Caco-2 (cell line): ENCODE measurements around the gene KCTD21. TPM values are rescaled to one million over a fixed set of nuclear protein-coding genes. Genes with fewer than 3 reads are reported as not detected.

ENCODE experiments used
- BruUV-seq: library from RNA; stranded (reverse); fragments of 400-500 nt; replicated peaks from 2 replicates; lab custom pipeline; 2021; lab: Mats Ljungman, UMichigan
- CTCF ChIA-PET: fragments of 300-600 bp; sonication (Branson Sonifier 250); formaldehyde crosslinking; loops from one replicate; lab custom pipeline; 2022; ENCODE audit warnings: antibody characterized with exemption; lab: Charles Lee
- POLR2A ChIA-PET: fragments of 300-600 bp; sonication (Branson Sonifier 250); formaldehyde crosslinking; loops from one replicate; lab custom pipeline; 2022; ENCODE audit warnings: antibody characterized with exemption; lab: Charles Lee
- DNase-seq, 2 experiments: peaks; one replicate each; pipeline versions ENCODE4 v3.0.0 to v3.0.0-alpha.2; 2020 to 2022
- H3K27me3 ChIP-seq: replicated peaks from 2 replicates; pipeline ENCODE4 v1.6.0; 2011; ENCODE audit warnings: low read length; ENCODE audit not compliant: control insufficient read depth, insufficient read depth
- H3K36me3 ChIP-seq: 2 replicates; pipeline ENCODE4 v1.5.1; 2011; ENCODE audit warnings: low read length; ENCODE audit not compliant: control insufficient read depth, insufficient read depth
- H3K4me1 ChIP-seq: fragments of 250-450 bp; sonication (Bioruptor Pico); 2 replicates; pipeline ENCODE4 v1.5.1; 2020; ENCODE audit warnings: mild to moderate bottlenecking
- H3K4me3 ChIP-seq: 2 replicates; pipeline ENCODE4 v1.5.1; 2011; ENCODE audit warnings: low read depth, mild to moderate bottlenecking, control low read depth, low read length
- H3K9me3 ChIP-seq: fragments of 250-450 bp; sonication (Bioruptor Pico); 2 replicates; pipeline ENCODE4 v1.5.1; 2020; ENCODE audit warnings: mild to moderate bottlenecking, moderate library complexity
- H3K27ac Mint-ChIP-seq: one replicate; pipeline ENCODE4 v1.8.0; 2022; ENCODE audit warnings: mixed read lengths; ENCODE audit not compliant: unreplicated experiment
- H3K27me3 Mint-ChIP-seq: one replicate; pipeline ENCODE4 v1.8.0; 2022; ENCODE audit warnings: mixed read lengths; ENCODE audit not compliant: insufficient read depth, unreplicated experiment
- H3K36me3 Mint-ChIP-seq: one replicate; pipeline ENCODE4 v1.8.0; 2022; ENCODE audit warnings: mild to moderate bottlenecking, mixed read lengths; ENCODE audit not compliant: insufficient read depth, unreplicated experiment
- H3K4me1 Mint-ChIP-seq: one replicate; pipeline ENCODE4 v1.8.0; 2022; ENCODE audit warnings: low read depth, mixed read lengths; ENCODE audit not compliant: unreplicated experiment
- H3K4me3 Mint-ChIP-seq: one replicate; pipeline ENCODE4 v1.8.0; 2022; ENCODE audit warnings: mild to moderate bottlenecking, moderate library complexity, mixed read lengths; ENCODE audit not compliant: unreplicated experiment
- H3K9me3 Mint-ChIP-seq: one replicate; pipeline ENCODE4 v1.8.0; 2022; ENCODE audit warnings: mixed read lengths; ENCODE audit not compliant: unreplicated experiment
- intact Hi-C: fragments of 100-400 bp; cut with micrococcal nuclease; formaldehyde crosslinking; loops from one replicate; pipeline ENCODE4 v1.10.0; 2022; ENCODE audit not compliant: unreplicated experiment
- total RNA-seq: library from RNA; stranded (reverse); gene quantifications from 2 replicates; pipeline ENCODE4 v1.2.3, GENCODE V29; 2022
- TF ChIP-seq, protein P1 (sequence below), 2 experiments: fragments of 200-600 bp in 1 of 2; IDR thresholded peaks; 1 replicate in 1 of 2; 2 replicates in 1 of 2; pipeline versions ENCODE4 v1.5.1 to v1.8.0; 2011 to 2022; ENCODE audit warnings: antibody characterized with exemption in 1 of 2, control low read depth in 1 of 2, inconsistent platforms in 1 of 2, low read depth in 1 of 2, low read length in 1 of 2, mild to moderate bottlenecking in 1 of 2, moderate library complexity in 1 of 2; ENCODE audit not compliant: insufficient read depth in 1 of 2, severe bottlenecking in 1 of 2, unreplicated experiment in 1 of 2

KCTD21 gene
- total RNA-seq, 1 experiment from 2014 or later = 6.4 TPM

- Histone ChIP-seq H3K4me1 (peaks cover 19% of the 10 kb centered on the region), H3K36me3 (no peaks in the 10 kb centered on the region), H3K27me3 (no peaks in the 10 kb centered on the region), H3K4me3 (no peak overlapping the region), H3K9me3 (no peaks in the 10 kb centered on the region)
- BruUV-seq = no TSS peak
- CTCF ChIA-PET = interaction anchor here (2.1 kb wide), 1 partner anchor 12 kb away, joined by 6 read pairs; the partner anchor contains the start of gene ALG8
- intact Hi-C loops = no loop called here
- Mint-ChIP-seq H3K27ac (no peak overlapping the region), H3K9me3 (no peaks in the 10 kb centered on the region), H3K36me3 (no peaks in the 10 kb centered on the region), H3K4me1 (peaks cover 16% of the 10 kb centered on the region), H3K27me3 (no peaks in the 10 kb centered on the region), H3K4me3 (no peak overlapping the region)
- no peak for DNase-seq
- TF ChIP-seq, protein P1, sequence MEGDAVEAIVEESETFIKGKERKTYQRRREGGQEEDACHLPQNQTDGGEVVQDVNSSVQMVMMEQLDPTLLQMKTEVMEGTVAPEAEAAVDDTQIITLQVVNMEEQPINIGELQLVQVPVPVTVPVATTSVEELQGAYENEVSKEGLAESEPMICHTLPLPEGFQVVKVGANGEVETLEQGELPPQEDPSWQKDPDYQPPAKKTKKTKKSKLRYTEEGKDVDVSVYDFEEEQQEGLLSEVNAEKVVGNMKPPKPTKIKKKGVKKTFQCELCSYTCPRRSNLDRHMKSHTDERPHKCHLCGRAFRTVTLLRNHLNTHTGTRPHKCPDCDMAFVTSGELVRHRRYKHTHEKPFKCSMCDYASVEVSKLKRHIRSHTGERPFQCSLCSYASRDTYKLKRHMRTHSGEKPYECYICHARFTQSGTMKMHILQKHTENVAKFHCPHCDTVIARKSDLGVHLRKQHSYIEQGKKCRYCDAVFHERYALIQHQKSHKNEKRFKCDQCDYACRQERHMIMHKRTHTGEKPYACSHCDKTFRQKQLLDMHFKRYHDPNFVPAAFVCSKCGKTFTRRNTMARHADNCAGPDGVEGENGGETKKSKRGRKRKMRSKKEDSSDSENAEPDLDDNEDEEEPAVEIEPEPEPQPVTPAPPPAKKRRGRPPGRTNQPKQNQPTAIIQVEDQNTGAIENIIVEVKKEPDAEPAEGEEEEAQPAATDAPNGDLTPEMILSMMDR (IDR thresholded peaks at IDR 0.05; ENCODE audit: insufficient read depth in 1 of 2, low read depth in 1 of 2, low read length in 1 of 2, severe bottlenecking in 1 of 2, unreplicated experiment in 1 of 2) = no peak
- POLR2A ChIA-PET = interaction anchor here (0.6 to 1.0 kb wide), 2 partner anchors 12 to 212 kb away, joined by 3 to 23 read pairs; no protein-coding TSS in a partner anchor
These were observed 37.7 kb downstream of the KCTD21 start for GRCh38 chr11:78150754-78151153.

- intact Hi-C loops = no loop called here
- Histone ChIP-seq H3K4me1 (peaks cover 19% of the 10 kb centered on the region), H3K9me3 (no peaks in the 10 kb centered on the region), H3K36me3 (no peaks in the 10 kb centered on the region), H3K27me3 (no peaks in the 10 kb centered on the region), H3K4me3 (no peak overlapping the region)
- no peaks in the 10 kb centered on the region for H3K36me3 Mint-ChIP-seq
- no peaks in the 10 kb centered on the region for H3K27me3 Mint-ChIP-seq
- ChIA-PET POLR2A (interaction anchor here (0.6 kb wide), 1 partner anchor 212 kb away, joined by 23 read pairs; no protein-coding TSS in a partner anchor), CTCF (interaction anchor here (0.6 to 2.1 kb wide), 6 partner anchors 10 to 414 kb away, joined by 3 to 15 read pairs (median 6); partner anchors contain the start of gene ALG8)
- DNase-seq = no peak
- BruUV-seq = no TSS peak
- no peak overlapping the region for H3K4me3 Mint-ChIP-seq
- no peak overlapping the region for H3K27ac Mint-ChIP-seq
- peaks cover 16% of the 10 kb centered on the region for H3K4me1 Mint-ChIP-seq
- TF ChIP-seq, protein P1 (IDR thresholded peaks at IDR 0.05; ENCODE audit: insufficient read depth in 1 of 2, low read depth in 1 of 2, low read length in 1 of 2, severe bottlenecking in 1 of 2, unreplicated experiment in 1 of 2) = no peak
- H3K9me3 Mint-ChIP-seq = no peaks in the 10 kb centered on the region
These were observed 38.1 kb downstream of the KCTD21 start for GRCh38 chr11:78150346-78150745.

DNA sequence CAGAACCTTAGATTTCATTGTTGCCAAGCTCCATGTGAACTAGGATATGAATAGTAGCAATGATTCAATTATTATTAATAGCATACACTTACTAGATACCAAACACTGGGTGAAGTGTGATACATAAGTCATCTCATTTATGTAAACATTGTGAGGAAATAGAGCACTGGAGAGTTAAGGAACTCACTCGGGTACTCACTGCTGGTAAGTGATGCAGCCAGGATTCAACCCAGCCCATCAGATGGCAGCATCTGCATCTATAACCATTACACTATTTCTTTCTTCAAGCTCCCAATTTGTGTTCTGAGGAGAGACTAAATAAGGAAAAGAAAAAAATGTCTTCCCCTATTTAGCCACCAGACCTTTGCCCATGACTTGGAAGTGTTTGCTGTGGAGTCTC is 38.8 kb downstream of the KCTD21 start:
- TF ChIP-seq, protein P1 (IDR thresholded peaks at IDR 0.05; ENCODE audit: insufficient read depth in 1 of 2, low read depth in 1 of 2, low read length in 1 of 2, severe bottlenecking in 1 of 2, unreplicated experiment in 1 of 2) = peak in 1 of 2 experiments; percentile 15
- Mint-ChIP-seq H3K4me1 (peaks cover 16% of the 10 kb centered on the region), H3K36me3 (no peaks in the 10 kb centered on the region), H3K9me3 (no peaks in the 10 kb centered on the region), H3K27me3 (no peaks in the 10 kb centered on the region), H3K27ac (no peak overlapping the region), H3K4me3 (no peak overlapping the region)
- no peak overlapping the region for H3K4me3 ChIP-seq
- H3K4me1 ChIP-seq = peaks cover 19% of the 10 kb centered on the region
- intact Hi-C loops = loop anchor here (1.0 kb wide), 1 partner anchor 39 kb away; the partner anchor contains the start of genes KCTD21 and USP35
- no peaks in the 10 kb centered on the region for H3K9me3 ChIP-seq
- DNase-seq = peak in 1 of 2 experiments; percentile 31
- no TSS peak for BruUV-seq
- CTCF ChIA-PET = interaction anchor here (0.6 to 2.1 kb wide), 10 partner anchors 9 to 678 kb away, joined by 3 to 15 read pairs (median 4); partner anchors contain the start of genes ALG8, KCTD21 and USP35
- no peaks in the 10 kb centered on the region for H3K27me3 ChIP-seq
- POLR2A ChIA-PET = no interaction called here
- H3K36me3 ChIP-seq = no peaks in the 10 kb centered on the region
